ENCODE results near the gene BTN1A1.

- no peak for TF ChIP-seq CTCF (optimal IDR thresholded peaks at IDR 0.05 in 1 of 3, IDR thresholded peaks at IDR 0.05 in 1 of 3, conservative IDR thresholded peaks at IDR 0.05 in 1 of 3; ENCODE audit: extremely low read depth in 1 of 3, insufficient read depth in 2 of 3, low read length in 3 of 3)
- no peak for TF ChIP-seq EZH2 (IDR thresholded peaks at IDR 0.05; ENCODE audit: low read length)
Observed at GRCh38 chr6:26524722-26525370, 24.7 kb downstream of the BTN1A1 start.

Measured in keratinocyte (primary cell).